OCI-LY1 (cell line): ENCODE results near the gene MYBPC3.

Source experiments
- H2AFZ ChIP-seq: fragments of 200-600 bp; sonication (generic), shearing (Covaris generic); 2 replicates; pipeline ENCODE4 v1.6.0; 2014; ENCODE audit warnings: antibody characterized with exemption, mild to moderate bottlenecking, low read length
- H3F3A ChIP-seq: fragments of 200-600 bp; sonication (generic), shearing (Covaris generic); 2 replicates; pipeline ENCODE4 v1.6.0; 2014; ENCODE audit warnings: mild to moderate bottlenecking, antibody characterized with exemption, low read length, moderate library complexity; ENCODE audit not compliant: insufficient read depth
- H3K27ac ChIP-seq: fragments of 200-600 bp; sonication (generic); 2 replicates; pipeline ENCODE4 v1.5.1; 2014; ENCODE audit warnings: low read length, mixed run types, mild to moderate bottlenecking, low read depth; ENCODE audit not compliant: poor library complexity, severe bottlenecking
- H3K27me3 ChIP-seq: fragments of 200-600 bp; sonication (generic); 2 replicates; pipeline ENCODE4 v1.6.0; 2014; ENCODE audit warnings: antibody characterized with exemption, mild to moderate bottlenecking, low read length, moderate library complexity; ENCODE audit not compliant: insufficient read depth
- H3K36me3 ChIP-seq: fragments of 200-600 bp; sonication (generic); 2 replicates; pipeline ENCODE4 v1.6.1; 2014; ENCODE audit warnings: mild to moderate bottlenecking, antibody characterized with exemption, low read length, moderate library complexity, mixed read lengths; ENCODE audit not compliant: insufficient read depth
- H3K4me1 ChIP-seq: fragments of 200-600 bp; sonication (generic); 2 replicates; pipeline ENCODE4 v1.5.1; 2014; ENCODE audit warnings: mild to moderate bottlenecking, low read length, moderate library complexity; ENCODE audit not compliant: insufficient read depth, severe bottlenecking
- H3K4me2 ChIP-seq: fragments of 200-600 bp; sonication (generic), shearing (Covaris generic); 2 replicates; pipeline ENCODE4 v1.6.1; 2014; ENCODE audit warnings: low read length
- H3K4me3 ChIP-seq: fragments of 200-600 bp; sonication (generic); 2 replicates; pipeline ENCODE4 v1.5.1; 2014; ENCODE audit warnings: low read length, low read depth, mild to moderate bottlenecking, mixed read lengths; ENCODE audit not compliant: poor library complexity, severe bottlenecking
- H3K79me2 ChIP-seq: fragments of 200-600 bp; shearing (Covaris generic); 2 replicates; pipeline ENCODE4 v1.6.1; 2016; ENCODE audit warnings: mixed run types, low read length, mixed read lengths; ENCODE audit not compliant: insufficient read depth
- H3K9ac ChIP-seq: fragments of 200-600 bp; sonication (generic), shearing (Covaris generic); 2 replicates; pipeline ENCODE4 v1.6.1; 2014; ENCODE audit warnings: mild to moderate bottlenecking, low read length, mixed read lengths
- H3K9me2 ChIP-seq: fragments of 200-600 bp; sonication (generic), shearing (Covaris generic); 2 replicates; pipeline ENCODE4 v1.6.1; 2014; ENCODE audit warnings: low read depth, mild to moderate bottlenecking, low read length, mixed read lengths
- H3K9me3 ChIP-seq: fragments of 200-600 bp; shearing (Covaris generic); 2 replicates; pipeline ENCODE4 v1.6.1; 2014; ENCODE audit warnings: low read length, mixed read lengths
- H4K20me1 ChIP-seq: fragments of 200-600 bp; sonication (generic), shearing (Covaris generic); 2 replicates; pipeline ENCODE4 v1.6.0; 2016; ENCODE audit warnings: mild to moderate bottlenecking, low read length; ENCODE audit not compliant: insufficient read depth
- EZH2 ChIP-seq: fragments of 200-600 bp; sonication (generic), shearing (Covaris generic); IDR thresholded peaks from 2 replicates; pipeline ENCODE4 v1.8.0; 2017; ENCODE audit warnings: borderline replicate concordance, mixed run types, mild to moderate bottlenecking, antibody characterized with exemption, low read length, moderate library complexity, mixed read lengths
- TF ChIP-seq, protein P1 (sequence below): fragments of 200-600 bp; sonication (generic), shearing (Covaris generic); IDR thresholded peaks from 2 replicates; pipeline ENCODE4 v1.5.1; 2017; ENCODE audit warnings: mild to moderate bottlenecking, antibody characterized with exemption, low read length, moderate library complexity, mixed read lengths

The MYBPC3 gene

GRCh38 chr11:47302853-47303252 is 49.6 kb downstream of the MYBPC3 start:
- no peak overlapping the region for H3K4me3 ChIP-seq
- H3K9me2 ChIP-seq: no peaks in the 10 kb centered on the region
- H3K4me1 ChIP-seq: no peaks in the 10 kb centered on the region
- no peaks in the 10 kb centered on the region for H3F3A ChIP-seq
- H2AFZ ChIP-seq: no peak overlapping the region
- no peaks in the 10 kb centered on the region for H3K9me3 ChIP-seq
- H3K36me3 ChIP-seq: peaks cover 88% of the 10 kb centered on the region
- no peak overlapping the region for H3K27ac ChIP-seq
- H3K79me2 ChIP-seq: no peaks in the 10 kb centered on the region
- H4K20me1 ChIP-seq: no peaks in the 10 kb centered on the region
- no peaks in the 10 kb centered on the region for H3K27me3 ChIP-seq
- no peak overlapping the region for H3K4me2 ChIP-seq
- no peak for TF ChIP-seq EZH2
- TF ChIP-seq, protein P1, sequence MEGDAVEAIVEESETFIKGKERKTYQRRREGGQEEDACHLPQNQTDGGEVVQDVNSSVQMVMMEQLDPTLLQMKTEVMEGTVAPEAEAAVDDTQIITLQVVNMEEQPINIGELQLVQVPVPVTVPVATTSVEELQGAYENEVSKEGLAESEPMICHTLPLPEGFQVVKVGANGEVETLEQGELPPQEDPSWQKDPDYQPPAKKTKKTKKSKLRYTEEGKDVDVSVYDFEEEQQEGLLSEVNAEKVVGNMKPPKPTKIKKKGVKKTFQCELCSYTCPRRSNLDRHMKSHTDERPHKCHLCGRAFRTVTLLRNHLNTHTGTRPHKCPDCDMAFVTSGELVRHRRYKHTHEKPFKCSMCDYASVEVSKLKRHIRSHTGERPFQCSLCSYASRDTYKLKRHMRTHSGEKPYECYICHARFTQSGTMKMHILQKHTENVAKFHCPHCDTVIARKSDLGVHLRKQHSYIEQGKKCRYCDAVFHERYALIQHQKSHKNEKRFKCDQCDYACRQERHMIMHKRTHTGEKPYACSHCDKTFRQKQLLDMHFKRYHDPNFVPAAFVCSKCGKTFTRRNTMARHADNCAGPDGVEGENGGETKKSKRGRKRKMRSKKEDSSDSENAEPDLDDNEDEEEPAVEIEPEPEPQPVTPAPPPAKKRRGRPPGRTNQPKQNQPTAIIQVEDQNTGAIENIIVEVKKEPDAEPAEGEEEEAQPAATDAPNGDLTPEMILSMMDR: no peak
- H3K9ac ChIP-seq: no peak overlapping the region

DNA sequence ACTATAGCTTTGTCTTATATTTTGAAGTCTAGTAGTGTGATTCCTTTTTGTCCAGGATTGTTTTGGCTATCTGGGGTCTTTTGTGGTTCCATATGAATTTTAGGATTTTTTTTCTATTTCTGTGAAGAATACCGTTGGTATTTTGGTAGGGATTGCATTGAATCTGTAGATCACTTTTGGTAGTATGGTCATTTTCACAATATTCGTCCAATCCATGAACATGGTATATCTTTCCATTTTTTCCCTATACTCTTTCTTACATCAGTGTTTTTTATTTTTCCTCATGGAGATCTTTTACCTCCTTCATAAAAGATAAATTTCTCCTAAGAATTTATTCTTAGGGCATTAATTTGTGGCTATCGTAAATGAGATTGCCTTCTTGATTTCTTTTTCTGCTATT is 53.4 kb downstream of the MYBPC3 start:
- no peaks in the 10 kb centered on the region for H3K9me3 ChIP-seq
- no peaks in the 10 kb centered on the region for H3K4me1 ChIP-seq
- H4K20me1 ChIP-seq: no peaks in the 10 kb centered on the region
- no peaks in the 10 kb centered on the region for H3K79me2 ChIP-seq
- no peak overlapping the region for H3K4me3 ChIP-seq
- H3K36me3 ChIP-seq: peaks cover 80% of the 10 kb centered on the region
- no peak overlapping the region for H2AFZ ChIP-seq
- TF ChIP-seq EZH2: no peak
- TF ChIP-seq, protein P1: no peak
- no peak overlapping the region for H3K27ac ChIP-seq
- H3F3A ChIP-seq: no peaks in the 10 kb centered on the region
- H3K9me2 ChIP-seq: no peaks in the 10 kb centered on the region
- H3K9ac ChIP-seq: no peak overlapping the region
- H3K4me2 ChIP-seq: no peak overlapping the region
- no peaks in the 10 kb centered on the region for H3K27me3 ChIP-seq

DNA sequence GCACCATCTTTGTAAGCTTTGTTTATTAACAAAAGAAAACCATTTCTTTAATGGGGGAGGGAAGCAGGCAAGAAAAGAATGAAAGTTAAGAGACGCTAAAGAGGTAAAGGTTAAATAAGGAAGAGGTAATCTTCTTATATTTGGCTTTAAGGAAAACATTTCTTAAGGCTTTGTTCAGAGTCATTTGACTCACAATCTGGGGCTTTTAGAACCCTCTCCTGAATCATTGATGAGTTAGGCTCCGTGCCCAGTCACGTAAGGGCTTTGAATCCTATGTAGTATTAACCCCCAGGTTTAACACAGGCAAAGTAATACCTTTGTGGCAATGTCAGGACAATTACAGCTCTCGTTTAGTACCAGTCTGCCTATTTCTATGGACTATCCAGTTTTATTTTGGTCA is 56.5 kb downstream of the MYBPC3 start:
- H3K27me3 ChIP-seq: no peaks in the 10 kb centered on the region
- H3K4me1 ChIP-seq: no peaks in the 10 kb centered on the region
- H3K4me3 ChIP-seq: no peak overlapping the region
- H3K9me3 ChIP-seq: no peaks in the 10 kb centered on the region
- no peak overlapping the region for H2AFZ ChIP-seq
- H3K36me3 ChIP-seq: peaks cover 78% of the 10 kb centered on the region
- no peak overlapping the region for H3K27ac ChIP-seq
- H3F3A ChIP-seq: no peaks in the 10 kb centered on the region
- TF ChIP-seq, protein P1: no peak
- TF ChIP-seq EZH2: no peak
- no peak overlapping the region for H3K9ac ChIP-seq
- no peaks in the 10 kb centered on the region for H3K9me2 ChIP-seq
- H3K4me2 ChIP-seq: no peak overlapping the region
- no peaks in the 10 kb centered on the region for H3K79me2 ChIP-seq
- H4K20me1 ChIP-seq: no peaks in the 10 kb centered on the region
